PFSK-1 (cell line): ENCODE results near the gene CERS5.

Source experiments
- FOXP2 ChIP-seq: optimal IDR thresholded peaks from 2 replicates; pipeline ENCODE3; 2011; ENCODE audit warnings: borderline replicate concordance, control low read depth, inconsistent platforms; ENCODE audit not compliant: insufficient read depth; ENCODE audit errors: extremely low read length, extremely low read depth
- POLR2AphosphoS5 ChIP-seq: IDR thresholded peaks from 2 replicates; pipeline ENCODE4 v1.6.1; 2012; ENCODE audit warnings: low read depth, mild to moderate bottlenecking, control low read depth, low read length, moderate library complexity
- SIN3A ChIP-seq: IDR thresholded peaks from 2 replicates; pipeline ENCODE4 v1.6.1; 2012; ENCODE audit warnings: mild to moderate bottlenecking, low read length, moderate library complexity, borderline replicate concordance; ENCODE audit not compliant: insufficient read depth
- TAF1 ChIP-seq: IDR thresholded peaks from 2 replicates; pipeline ENCODE4 v1.6.1; 2012; ENCODE audit warnings: low read length, control low read depth, borderline replicate concordance; ENCODE audit not compliant: insufficient read depth
- TF ChIP-seq, protein P1 (sequence below), 2 experiments: IDR thresholded peaks; 2 replicates each; pipeline versions ENCODE4 v1.6.1 to v1.8.0; 2011 to 2012; ENCODE audit warnings: low read depth in 2 of 2, low read length in 2 of 2, control low read depth in 1 of 2, inconsistent platforms in 1 of 2, mild to moderate bottlenecking in 1 of 2, moderate library complexity in 1 of 2; ENCODE audit not compliant: insufficient read depth in 1 of 2

Gene CERS5

DNA sequence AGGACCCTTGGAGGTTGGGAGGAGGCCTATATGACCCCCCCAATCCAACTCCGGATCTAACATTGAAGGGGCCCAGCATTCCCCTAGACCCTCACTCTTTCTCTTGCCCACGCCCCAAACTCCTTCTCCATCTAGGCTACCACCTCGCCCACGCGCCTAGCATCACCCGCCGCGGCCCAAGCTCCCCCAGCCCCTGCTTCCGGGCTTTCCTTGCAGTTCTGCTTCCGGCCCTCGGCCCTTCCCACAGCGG is 445 bp downstream of the CERS5 start:
- no peak for TF ChIP-seq TAF1
- TF ChIP-seq FOXP2, result no peak
- no peak for TF ChIP-seq POLR2AphosphoS5
- no peak for TF ChIP-seq SIN3A
- TF ChIP-seq, protein P1, sequence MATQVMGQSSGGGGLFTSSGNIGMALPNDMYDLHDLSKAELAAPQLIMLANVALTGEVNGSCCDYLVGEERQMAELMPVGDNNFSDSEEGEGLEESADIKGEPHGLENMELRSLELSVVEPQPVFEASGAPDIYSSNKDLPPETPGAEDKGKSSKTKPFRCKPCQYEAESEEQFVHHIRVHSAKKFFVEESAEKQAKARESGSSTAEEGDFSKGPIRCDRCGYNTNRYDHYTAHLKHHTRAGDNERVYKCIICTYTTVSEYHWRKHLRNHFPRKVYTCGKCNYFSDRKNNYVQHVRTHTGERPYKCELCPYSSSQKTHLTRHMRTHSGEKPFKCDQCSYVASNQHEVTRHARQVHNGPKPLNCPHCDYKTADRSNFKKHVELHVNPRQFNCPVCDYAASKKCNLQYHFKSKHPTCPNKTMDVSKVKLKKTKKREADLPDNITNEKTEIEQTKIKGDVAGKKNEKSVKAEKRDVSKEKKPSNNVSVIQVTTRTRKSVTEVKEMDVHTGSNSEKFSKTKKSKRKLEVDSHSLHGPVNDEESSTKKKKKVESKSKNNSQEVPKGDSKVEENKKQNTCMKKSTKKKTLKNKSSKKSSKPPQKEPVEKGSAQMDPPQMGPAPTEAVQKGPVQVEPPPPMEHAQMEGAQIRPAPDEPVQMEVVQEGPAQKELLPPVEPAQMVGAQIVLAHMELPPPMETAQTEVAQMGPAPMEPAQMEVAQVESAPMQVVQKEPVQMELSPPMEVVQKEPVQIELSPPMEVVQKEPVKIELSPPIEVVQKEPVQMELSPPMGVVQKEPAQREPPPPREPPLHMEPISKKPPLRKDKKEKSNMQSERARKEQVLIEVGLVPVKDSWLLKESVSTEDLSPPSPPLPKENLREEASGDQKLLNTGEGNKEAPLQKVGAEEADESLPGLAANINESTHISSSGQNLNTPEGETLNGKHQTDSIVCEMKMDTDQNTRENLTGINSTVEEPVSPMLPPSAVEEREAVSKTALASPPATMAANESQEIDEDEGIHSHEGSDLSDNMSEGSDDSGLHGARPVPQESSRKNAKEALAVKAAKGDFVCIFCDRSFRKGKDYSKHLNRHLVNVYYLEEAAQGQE (IDR thresholded peaks at IDR 0.05; ENCODE audit: insufficient read depth in 1 of 2, low read depth in 2 of 2, low read length in 2 of 2), result no peak

DNA sequence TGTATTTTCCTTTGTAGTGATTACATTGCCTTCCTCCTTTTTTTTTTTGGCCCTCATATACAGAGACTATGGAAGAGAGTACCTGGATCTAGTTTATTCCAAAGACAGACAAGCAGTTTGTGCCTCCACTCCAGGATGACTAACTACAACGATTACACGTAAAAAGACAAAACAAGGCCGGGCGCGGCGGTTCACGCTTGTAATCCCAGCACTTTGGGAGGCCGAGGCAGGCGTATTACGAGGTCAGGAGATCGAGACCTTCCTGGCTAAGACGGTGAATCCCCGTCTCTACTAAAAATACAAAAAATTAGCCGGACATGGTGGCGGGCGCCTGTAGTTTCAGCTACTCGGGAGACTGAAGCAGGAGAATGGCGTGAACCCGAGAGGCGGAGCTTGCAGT is 2.2 kb downstream of the CERS5 start:
- TF ChIP-seq SIN3A (no peak), FOXP2 (no peak), POLR2AphosphoS5 (no peak), TAF1 (no peak)
- TF ChIP-seq, protein P1 (IDR thresholded peaks at IDR 0.05; ENCODE audit: insufficient read depth in 1 of 2, low read depth in 2 of 2, low read length in 2 of 2), result no peak

DNA sequence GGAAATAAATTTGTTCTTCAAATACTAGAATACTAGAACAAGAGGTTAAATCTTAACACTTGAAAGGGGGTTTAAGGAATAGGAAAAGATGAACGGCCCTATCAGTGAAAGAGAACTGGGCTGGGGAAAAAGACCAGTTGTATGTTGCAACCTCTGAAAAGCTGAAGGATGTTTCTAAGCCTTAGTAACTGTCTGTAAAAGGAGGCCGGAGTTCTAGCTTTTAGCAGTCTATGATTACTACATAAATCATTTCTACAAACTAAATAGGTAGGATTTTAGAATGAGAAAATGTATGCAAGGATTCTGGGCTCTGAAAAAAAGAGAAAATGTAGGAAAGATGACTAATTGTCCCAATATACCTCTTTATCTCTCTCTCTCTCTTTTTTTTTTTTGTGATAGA is 4.9 kb downstream of the CERS5 start:
- no peak for TF ChIP-seq SIN3A
- TF ChIP-seq, protein P1 (IDR thresholded peaks at IDR 0.05; ENCODE audit: insufficient read depth in 1 of 2, low read depth in 2 of 2, low read length in 2 of 2), result no peak
- no peak for TF ChIP-seq FOXP2
- TF ChIP-seq TAF1, result no peak

DNA sequence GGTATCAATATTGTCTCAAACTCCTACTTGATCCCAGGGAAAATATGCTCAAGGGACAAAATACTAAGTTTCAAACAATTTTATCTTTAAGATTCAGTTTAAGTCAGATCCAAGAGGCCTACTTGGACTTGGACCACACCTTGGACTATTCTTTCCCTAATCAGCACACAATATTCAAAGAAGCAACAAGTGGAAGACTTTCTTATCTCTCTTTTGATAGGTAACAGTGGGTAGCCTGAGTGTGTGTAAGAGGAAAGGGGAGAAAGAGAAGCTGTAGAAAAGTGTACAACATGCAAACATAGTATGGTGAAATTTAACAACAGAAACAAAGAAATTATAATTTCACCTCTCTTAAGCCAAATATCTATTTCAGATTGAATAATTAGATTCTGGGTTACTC is 6.5 kb downstream of the CERS5 start:
- TF ChIP-seq POLR2AphosphoS5 (no peak), TAF1 (no peak), SIN3A (no peak), FOXP2 (no peak)
- TF ChIP-seq, protein P1 (IDR thresholded peaks at IDR 0.05; ENCODE audit: insufficient read depth in 1 of 2, low read depth in 2 of 2, low read length in 2 of 2), result no peak

DNA sequence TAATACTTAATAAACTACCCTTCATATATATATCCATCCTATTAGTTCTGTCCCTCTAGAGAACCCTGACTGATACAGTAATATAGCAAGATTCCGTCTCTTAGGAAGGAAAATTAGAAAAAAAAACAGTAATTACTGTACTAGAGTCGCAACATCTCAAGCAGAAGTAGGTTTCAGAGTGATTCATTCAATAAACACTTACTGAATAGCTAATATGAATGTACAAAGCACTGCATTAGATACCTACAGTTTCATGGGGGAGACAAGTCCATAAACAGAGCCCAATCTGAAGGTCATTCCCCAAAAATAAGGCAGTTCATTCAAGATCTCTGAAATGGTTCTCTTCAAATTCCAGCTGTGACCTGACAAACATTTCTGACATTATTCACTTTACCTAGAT is 9.9 kb downstream of the CERS5 start:
- no peak for TF ChIP-seq POLR2AphosphoS5
- TF ChIP-seq SIN3A, result no peak
- TF ChIP-seq FOXP2, result no peak
- TF ChIP-seq, protein P1 (IDR thresholded peaks at IDR 0.05; ENCODE audit: insufficient read depth in 1 of 2, low read depth in 2 of 2, low read length in 2 of 2), result no peak
- no peak for TF ChIP-seq TAF1
